GM23338 (cell line): ENCODE results near the gene NFILZ. TPM values are rescaled to one million over a fixed set of nuclear protein-coding genes. Genes with fewer than 3 reads are reported as not detected.

ENCODE experiments used
- ATAC-seq: fragments of 200-7000 bp; cut with Tn5 transposase; 3 replicates; pipeline ENCODE4 v1.9.1; 2020
- DNase-seq: peaks from one replicate; pipeline ENCODE4 v3.0.0-alpha.2; 2015; ENCODE audit warnings: low spot score
- H2AFZ ChIP-seq: fragments of 200-600 bp; sonication (generic); 2 replicates; pipeline ENCODE4 v1.8.0; 2016; ENCODE audit warnings: antibody characterized with exemption, mild to moderate bottlenecking, moderate library complexity
- H3F3A ChIP-seq: fragments of 200-600 bp; sonication (generic); replicated peaks from 2 replicates; pipeline ENCODE4 v1.8.0; 2017; ENCODE audit warnings: antibody characterized with exemption, mixed run types, low read depth
- H3K27ac ChIP-seq: fragments of 200-600 bp; sonication (generic); 2 replicates; pipeline ENCODE4 v1.6.1; 2016; ENCODE audit warnings: low read depth
- H3K27me3 ChIP-seq: fragments of 200-600 bp; sonication (generic); 2 replicates; pipeline ENCODE4 v1.8.0; 2016; ENCODE audit warnings: mild to moderate bottlenecking, mixed run types, moderate library complexity; ENCODE audit not compliant: insufficient read depth
- H3K36me3 ChIP-seq: fragments of 200-600 bp; sonication (generic); 2 replicates; pipeline ENCODE4 v1.8.0; 2016; ENCODE audit warnings: mild to moderate bottlenecking; ENCODE audit not compliant: insufficient read depth
- H3K4me1 ChIP-seq: fragments of 200-600 bp; sonication (generic); 2 replicates; pipeline ENCODE4 v1.8.0; 2016; ENCODE audit warnings: mild to moderate bottlenecking, moderate library complexity; ENCODE audit not compliant: insufficient read depth
- H3K4me2 ChIP-seq: fragments of 200-600 bp; sonication (generic); 2 replicates; pipeline ENCODE4 v1.7.1; 2017; ENCODE audit warnings: mixed run types
- H3K4me3 ChIP-seq: fragments of 200-600 bp; sonication (generic); 2 replicates; pipeline ENCODE4 v1.6.1; 2016; ENCODE audit warnings: mixed run types
- H3K79me2 ChIP-seq: fragments of 200-600 bp; sonication (generic); replicated peaks from 2 replicates; pipeline ENCODE4 v1.8.0; 2017; ENCODE audit warnings: mild to moderate bottlenecking; ENCODE audit not compliant: insufficient read depth
- H3K9me2 ChIP-seq: fragments of 200-600 bp; sonication (generic); 2 replicates; pipeline ENCODE4 v1.8.0; 2017; ENCODE audit not compliant: insufficient read depth
- H4K20me1 ChIP-seq: fragments of 200-600 bp; sonication (generic); replicated peaks from 2 replicates; pipeline ENCODE4 v1.8.0; 2017; ENCODE audit warnings: mild to moderate bottlenecking; ENCODE audit not compliant: insufficient read depth
- H3K27ac Mint-ChIP-seq: 2 replicates; pipeline ENCODE4 v1.8.0; 2020; ENCODE audit warnings: inconsistent platforms, mild to moderate bottlenecking, moderate library complexity, mixed read lengths
- H3K27me3 Mint-ChIP-seq: 3 replicates; pipeline ENCODE4 v1.8.0; 2022; ENCODE audit warnings: low read depth, mild to moderate bottlenecking, moderate library complexity, mixed read lengths, inconsistent platforms; ENCODE audit not compliant: insufficient read depth, poor library complexity
- H3K36me3 Mint-ChIP-seq: 3 replicates; pipeline ENCODE4 v1.8.0; 2021; ENCODE audit warnings: low read depth, mild to moderate bottlenecking, inconsistent platforms, moderate library complexity, mixed read lengths
- H3K4me1 Mint-ChIP-seq: 3 replicates; pipeline ENCODE4 v1.8.0; 2020; ENCODE audit warnings: mild to moderate bottlenecking, inconsistent platforms, mixed read lengths
- H3K4me3 Mint-ChIP-seq: 3 replicates; pipeline ENCODE4 v1.8.0; 2021; ENCODE audit warnings: moderate library complexity, mild to moderate bottlenecking, inconsistent platforms, mixed read lengths
- H3K9me3 Mint-ChIP-seq: 3 replicates; pipeline ENCODE4 v1.8.0; 2020; ENCODE audit warnings: moderate library complexity, mild to moderate bottlenecking, inconsistent platforms, mixed read lengths
- CTCF ChIP-seq, 2 experiments: fragments of 200-600 bp in 1 of 2; sonication (generic) in 1 of 2; conservative IDR thresholded peaks; 2 replicates each; pipeline versions ENCODE4 v1.5.1 to v1.6.1; 2016 to 2017; ENCODE audit warnings: antibody characterized with exemption in 2 of 2, low read depth in 2 of 2, mild to moderate bottlenecking in 2 of 2, moderate library complexity in 1 of 2
- STAT1 ChIP-seq: IDR thresholded peaks from one replicate; pipeline ENCODE4 v1.6.1; 2016; ENCODE audit warnings: antibody characterized with exemption; ENCODE audit not compliant: unreplicated experiment
- polyA plus RNA-seq: library from polyadenylated mRNA; unstranded; fragments of >200 nt; fragmentation: Nextera tagmentation; extraction: Ambion mirVana; gene quantifications from 2 replicates; pipeline ENCODE4 v1.2.1, GENCODE V29; 2016
- total RNA-seq: library from RNA; depleted of rRNA; stranded (reverse); fragments of >200 nt; shearing (Covaris generic); gene quantifications from 2 replicates; pipeline ENCODE4 v1.2.3, GENCODE V29; 2014
- TF ChIP-seq, protein P1 (sequence below): fragments of 250-450 bp; sonication (Bioruptor Pico); IDR thresholded peaks from 2 replicates; pipeline ENCODE4 v1.5.0; 2020; ENCODE audit warnings: mild to moderate bottlenecking, moderate library complexity

NFILZ gene
- total and polyA plus RNA-seq, 2 experiments from 2014 or later, result not detected

DNA sequence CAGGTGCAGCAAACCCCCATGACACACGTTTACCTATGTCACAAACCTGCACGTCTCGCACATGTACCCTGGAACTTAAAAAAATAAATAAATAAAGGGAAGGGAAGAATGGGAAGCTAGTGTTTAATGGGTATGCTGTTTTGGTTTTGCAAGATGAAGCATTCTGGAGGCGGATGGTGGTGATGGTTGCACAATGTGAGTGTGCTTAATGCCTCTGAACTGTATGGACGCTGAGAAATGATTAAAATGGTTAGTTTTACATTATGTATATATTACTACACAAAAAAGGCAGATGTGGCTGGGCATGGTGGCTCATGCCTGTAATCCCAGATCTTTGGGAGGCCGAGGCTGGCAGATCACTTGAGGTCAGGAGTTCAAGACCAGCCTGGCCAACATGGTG lies 17.8 kb downstream of the NFILZ start (continued):
- TF ChIP-seq, protein P1, sequence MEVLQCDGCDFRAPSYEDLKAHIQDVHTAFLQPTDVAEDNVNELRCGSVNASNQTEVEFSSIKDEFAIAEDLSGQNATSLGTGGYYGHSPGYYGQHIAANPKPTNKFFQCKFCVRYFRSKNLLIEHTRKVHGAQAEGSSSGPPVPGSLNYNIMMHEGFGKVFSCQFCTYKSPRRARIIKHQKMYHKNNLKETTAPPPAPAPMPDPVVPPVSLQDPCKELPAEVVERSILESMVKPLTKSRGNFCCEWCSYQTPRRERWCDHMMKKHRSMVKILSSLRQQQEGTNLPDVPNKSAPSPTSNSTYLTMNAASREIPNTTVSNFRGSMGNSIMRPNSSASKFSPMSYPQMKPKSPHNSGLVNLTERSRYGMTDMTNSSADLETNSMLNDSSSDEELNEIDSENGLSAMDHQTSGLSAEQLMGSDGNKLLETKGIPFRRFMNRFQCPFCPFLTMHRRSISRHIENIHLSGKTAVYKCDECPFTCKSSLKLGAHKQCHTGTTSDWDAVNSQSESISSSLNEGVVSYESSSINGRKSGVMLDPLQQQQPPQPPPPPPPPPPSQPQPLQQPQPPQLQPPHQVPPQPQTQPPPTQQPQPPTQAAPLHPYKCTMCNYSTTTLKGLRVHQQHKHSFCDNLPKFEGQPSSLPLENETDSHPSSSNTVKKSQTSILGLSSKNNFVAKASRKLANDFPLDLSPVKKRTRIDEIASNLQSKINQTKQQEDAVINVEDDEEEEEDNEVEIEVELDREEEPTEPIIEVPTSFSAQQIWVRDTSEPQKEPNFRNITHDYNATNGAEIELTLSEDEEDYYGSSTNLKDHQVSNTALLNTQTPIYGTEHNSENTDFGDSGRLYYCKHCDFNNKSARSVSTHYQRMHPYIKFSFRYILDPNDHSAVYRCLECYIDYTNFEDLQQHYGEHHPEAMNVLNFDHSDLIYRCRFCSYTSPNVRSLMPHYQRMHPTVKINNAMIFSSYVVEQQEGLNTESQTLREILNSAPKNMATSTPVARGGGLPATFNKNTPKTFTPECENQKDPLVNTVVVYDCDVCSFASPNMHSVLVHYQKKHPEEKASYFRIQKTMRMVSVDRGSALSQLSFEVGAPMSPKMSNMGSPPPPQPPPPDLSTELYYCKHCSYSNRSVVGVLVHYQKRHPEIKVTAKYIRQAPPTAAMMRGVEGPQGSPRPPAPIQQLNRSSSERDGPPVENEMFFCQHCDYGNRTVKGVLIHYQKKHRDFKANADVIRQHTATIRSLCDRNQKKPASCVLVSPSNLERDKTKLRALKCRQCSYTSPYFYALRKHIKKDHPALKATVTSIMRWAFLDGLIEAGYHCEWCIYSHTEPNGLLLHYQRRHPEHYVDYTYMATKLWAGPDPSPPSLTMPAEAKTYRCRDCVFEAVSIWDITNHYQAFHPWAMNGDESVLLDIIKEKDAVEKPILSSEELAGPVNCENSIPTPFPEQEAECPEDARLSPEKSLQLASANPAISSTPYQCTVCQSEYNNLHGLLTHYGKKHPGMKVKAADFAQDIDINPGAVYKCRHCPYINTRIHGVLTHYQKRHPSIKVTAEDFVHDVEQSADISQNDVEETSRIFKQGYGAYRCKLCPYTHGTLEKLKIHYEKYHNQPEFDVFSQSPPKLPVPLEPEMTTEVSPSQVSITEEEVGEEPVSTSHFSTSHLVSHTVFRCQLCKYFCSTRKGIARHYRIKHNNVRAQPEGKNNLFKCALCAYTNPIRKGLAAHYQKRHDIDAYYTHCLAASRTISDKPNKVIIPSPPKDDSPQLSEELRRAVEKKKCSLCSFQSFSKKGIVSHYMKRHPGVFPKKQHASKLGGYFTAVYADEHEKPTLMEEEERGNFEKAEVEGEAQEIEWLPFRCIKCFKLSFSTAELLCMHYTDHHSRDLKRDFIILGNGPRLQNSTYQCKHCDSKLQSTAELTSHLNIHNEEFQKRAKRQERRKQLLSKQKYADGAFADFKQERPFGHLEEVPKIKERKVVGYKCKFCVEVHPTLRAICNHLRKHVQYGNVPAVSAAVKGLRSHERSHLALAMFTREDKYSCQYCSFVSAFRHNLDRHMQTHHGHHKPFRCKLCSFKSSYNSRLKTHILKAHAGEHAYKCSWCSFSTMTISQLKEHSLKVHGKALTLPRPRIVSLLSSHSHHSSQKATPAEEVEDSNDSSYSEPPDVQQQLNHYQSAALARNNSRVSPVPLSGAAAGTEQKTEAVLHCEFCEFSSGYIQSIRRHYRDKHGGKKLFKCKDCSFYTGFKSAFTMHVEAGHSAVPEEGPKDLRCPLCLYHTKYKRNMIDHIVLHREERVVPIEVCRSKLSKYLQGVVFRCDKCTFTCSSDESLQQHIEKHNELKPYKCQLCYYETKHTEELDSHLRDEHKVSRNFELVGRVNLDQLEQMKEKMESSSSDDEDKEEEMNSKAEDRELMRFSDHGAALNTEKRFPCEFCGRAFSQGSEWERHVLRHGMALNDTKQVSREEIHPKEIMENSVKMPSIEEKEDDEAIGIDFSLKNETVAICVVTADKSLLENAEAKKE (CRISPR knock-in tag), result no peak

- no peaks in the 10 kb centered on the region for H3K4me1 ChIP-seq
- peak overlapping the region; percentile 70 for H3K4me2 ChIP-seq
- TF ChIP-seq STAT1 (no peak), CTCF (conservative IDR thresholded peaks at IDR 0.05; ENCODE audit: low read depth in 2 of 2) (peak; percentile 85 to 87)
- no peaks in the 10 kb centered on the region for H3F3A ChIP-seq
- H3K9me2 ChIP-seq, result no peaks in the 10 kb centered on the region
- H3K36me3 ChIP-seq, result no peaks in the 10 kb centered on the region
- no peaks in the 10 kb centered on the region for H3K27me3 ChIP-seq
- Mint-ChIP-seq H3K4me1 (no peaks in the 10 kb centered on the region), H3K9me3 (peaks cover 78% of the 10 kb centered on the region), H3K27ac (no peak overlapping the region), H3K4me3 (no peak overlapping the region), H3K27me3 (peaks cover 11% of the 10 kb centered on the region), H3K36me3 (peaks cover 25% of the 10 kb centered on the region)
- H3K27ac ChIP-seq, result no peak overlapping the region
- ATAC-seq, result peak; percentile 89
- H2AFZ ChIP-seq, result peak overlapping the region; percentile 99
- peak; percentile 84 for DNase-seq
- H3K4me3 ChIP-seq, result peak overlapping the region; percentile 40
- H4K20me1 ChIP-seq, result no peaks in the 10 kb centered on the region
- no peaks in the 10 kb centered on the region for H3K79me2 ChIP-seq
Observed at GRCh38 chr19:8654591-8655339, 24.3 kb downstream of the NFILZ start.
